Measurements from ENCODE around the gene HLA-DPB1. TPM values are rescaled to one million over a fixed set of nuclear protein-coding genes. Genes with fewer than 3 reads are reported as not detected.

The HLA-DPB1 gene
- total RNA-seq, 1 donor from 2014 or later: 34.1 TPM

DNA sequence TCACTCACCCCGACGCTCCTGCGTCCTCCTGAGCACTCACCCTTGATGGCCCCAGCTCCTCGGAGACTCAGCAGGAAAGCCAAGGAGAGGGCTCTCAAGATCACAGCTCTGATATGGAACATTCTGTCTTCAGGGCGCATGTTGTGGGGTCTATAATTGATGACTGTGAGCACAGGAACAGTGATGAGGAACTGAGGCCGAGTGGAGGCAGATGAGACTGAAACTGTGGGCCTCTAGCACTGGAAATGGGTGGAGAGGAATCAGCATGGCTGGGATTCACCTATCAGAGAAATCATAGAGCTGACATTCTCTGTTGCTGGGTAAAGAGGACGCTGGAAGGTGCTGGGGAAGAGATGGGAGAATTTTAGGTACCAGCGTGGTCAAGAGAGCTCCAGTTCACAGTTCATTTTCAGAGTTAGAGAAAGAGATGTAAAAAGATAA, 2.3 kb upstream of the HLA-DPB1 start, which contains the start of gene HLA-DPA1:
Gene HLA-DPA1 (minus strand): TSS at position 219 of the 441 bp plus-strand sequence.
- Histone ChIP-seq H3K9me3 (replicated peaks) (no peaks in the 10 kb centered on the region), H3K36me3 (peaks cover 10% of the 10 kb centered on the region), H3K4me3 (peak within 1 kb of the TSS; percentile 63), H3K27ac (replicated peaks) (peak within 1 kb of the TSS; percentile 68), H3K4me1 (peaks cover 25% of the 10 kb centered on the region), H3K27me3 (ENCODE audit: low read depth) (no peaks in the 10 kb centered on the region)
- intact Hi-C loops (cut with micrococcal nuclease): no loop called here
- TF ChIP-seq, protein P1, sequence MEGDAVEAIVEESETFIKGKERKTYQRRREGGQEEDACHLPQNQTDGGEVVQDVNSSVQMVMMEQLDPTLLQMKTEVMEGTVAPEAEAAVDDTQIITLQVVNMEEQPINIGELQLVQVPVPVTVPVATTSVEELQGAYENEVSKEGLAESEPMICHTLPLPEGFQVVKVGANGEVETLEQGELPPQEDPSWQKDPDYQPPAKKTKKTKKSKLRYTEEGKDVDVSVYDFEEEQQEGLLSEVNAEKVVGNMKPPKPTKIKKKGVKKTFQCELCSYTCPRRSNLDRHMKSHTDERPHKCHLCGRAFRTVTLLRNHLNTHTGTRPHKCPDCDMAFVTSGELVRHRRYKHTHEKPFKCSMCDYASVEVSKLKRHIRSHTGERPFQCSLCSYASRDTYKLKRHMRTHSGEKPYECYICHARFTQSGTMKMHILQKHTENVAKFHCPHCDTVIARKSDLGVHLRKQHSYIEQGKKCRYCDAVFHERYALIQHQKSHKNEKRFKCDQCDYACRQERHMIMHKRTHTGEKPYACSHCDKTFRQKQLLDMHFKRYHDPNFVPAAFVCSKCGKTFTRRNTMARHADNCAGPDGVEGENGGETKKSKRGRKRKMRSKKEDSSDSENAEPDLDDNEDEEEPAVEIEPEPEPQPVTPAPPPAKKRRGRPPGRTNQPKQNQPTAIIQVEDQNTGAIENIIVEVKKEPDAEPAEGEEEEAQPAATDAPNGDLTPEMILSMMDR (IDR thresholded peaks at IDR 0.05; ENCODE audit: borderline replicate concordance): no peak
- no peak for DNase-seq

DNA sequence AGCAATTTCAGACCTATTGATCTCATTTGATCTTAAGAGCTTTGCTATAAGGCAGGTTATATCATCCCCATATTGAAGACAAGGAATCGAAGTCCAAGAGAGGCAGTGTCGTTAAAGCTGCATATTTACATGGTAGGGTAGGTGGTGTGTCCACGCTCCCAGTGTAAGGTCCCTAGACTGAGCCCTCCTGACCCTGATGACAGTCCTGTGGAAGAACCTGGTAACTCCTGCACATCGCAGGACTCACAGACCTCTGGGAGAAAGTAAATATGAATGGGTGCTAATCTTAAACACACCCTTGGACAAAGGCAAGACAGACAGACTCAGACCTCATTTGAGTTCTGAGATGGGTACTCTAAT, 602 bp upstream of the HLA-DPB1 start:
- Histone ChIP-seq H3K27me3 (ENCODE audit: low read depth) (no peaks in the 10 kb centered on the region), H3K4me3 (no peak overlapping the region), H3K27ac (replicated peaks) (peak overlapping the region; percentile 84), H3K4me1 (peaks cover 30% of the 10 kb centered on the region), H3K36me3 (no peaks in the 10 kb centered on the region), H3K9me3 (replicated peaks) (no peaks in the 10 kb centered on the region)
- TF ChIP-seq, protein P1 (IDR thresholded peaks at IDR 0.05; ENCODE audit: borderline replicate concordance): no peak
- intact Hi-C loops (cut with micrococcal nuclease): no loop called here
- DNase-seq: no peak

DNA sequence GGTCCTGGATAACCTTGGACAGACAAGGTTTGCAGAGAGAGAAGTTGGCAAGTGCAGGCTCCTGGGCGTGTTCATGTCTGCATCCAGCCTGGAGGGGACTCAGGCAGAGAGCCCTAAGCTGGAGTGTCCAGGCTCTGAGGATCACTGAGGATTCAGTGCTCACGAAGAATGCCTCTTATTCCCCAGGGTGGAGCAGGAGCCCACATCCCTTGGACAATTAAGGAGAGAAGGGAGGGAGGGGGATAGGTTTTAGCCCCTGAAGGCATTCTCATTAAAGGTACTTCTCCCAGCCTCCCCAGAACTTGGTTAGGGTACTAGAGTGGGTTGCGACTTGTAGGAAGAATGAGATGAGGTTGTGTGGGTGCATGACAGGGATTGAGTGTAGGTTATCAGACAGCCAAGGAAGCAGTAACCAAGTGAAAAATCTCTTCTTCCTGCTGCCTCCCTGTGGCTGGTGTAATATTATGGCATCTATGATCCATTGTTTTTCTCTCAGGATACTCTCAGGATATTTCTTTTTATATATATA, 680 bp downstream of the HLA-DPB1 start:
- H3K36me3 ChIP-seq: no peaks in the 10 kb centered on the region
- peak overlapping the region; percentile 84 for H3K27ac ChIP-seq (replicated peaks)
- intact Hi-C loops (cut with micrococcal nuclease): no loop called here
- H3K27me3 ChIP-seq (ENCODE audit: low read depth): no peaks in the 10 kb centered on the region
- no peaks in the 10 kb centered on the region for H3K9me3 ChIP-seq (replicated peaks)
- DNase-seq: no peak
- H3K4me1 ChIP-seq: peaks cover 43% of the 10 kb centered on the region
- TF ChIP-seq, protein P1 (IDR thresholded peaks at IDR 0.05; ENCODE audit: borderline replicate concordance): no peak
- H3K4me3 ChIP-seq: peak overlapping the region; percentile 65

DNA sequence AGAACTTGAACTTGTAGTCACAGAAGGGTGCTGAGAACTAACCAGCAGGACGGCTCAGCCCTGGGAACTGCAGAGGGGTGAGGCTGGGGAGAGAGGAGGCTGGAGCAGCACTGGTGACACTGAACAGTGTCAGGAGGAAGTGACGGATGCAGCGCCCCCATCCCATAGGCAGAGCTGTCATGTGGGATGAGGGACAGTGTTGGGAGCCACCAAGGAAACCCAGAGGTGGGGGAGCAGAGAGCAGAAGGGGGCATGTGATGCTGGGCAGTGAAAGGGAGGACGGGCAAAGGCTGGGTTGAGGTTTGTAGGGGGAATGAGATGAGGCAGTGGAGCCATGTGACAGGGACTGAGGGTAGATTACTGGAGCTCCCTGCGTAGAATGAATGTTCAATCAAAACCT, 2.1 kb downstream of the HLA-DPB1 start:
- no peak overlapping the region for H3K27ac ChIP-seq (replicated peaks)
- no peaks in the 10 kb centered on the region for H3K36me3 ChIP-seq
- H3K4me1 ChIP-seq: peaks cover 47% of the 10 kb centered on the region
- DNase-seq: no peak
- H3K4me3 ChIP-seq: peak overlapping the region; percentile 65
- TF ChIP-seq, protein P1 (IDR thresholded peaks at IDR 0.05; ENCODE audit: borderline replicate concordance): no peak
- intact Hi-C loops (cut with micrococcal nuclease): no loop called here
- H3K9me3 ChIP-seq (replicated peaks): no peaks in the 10 kb centered on the region
- no peaks in the 10 kb centered on the region for H3K27me3 ChIP-seq (ENCODE audit: low read depth)

DNA sequence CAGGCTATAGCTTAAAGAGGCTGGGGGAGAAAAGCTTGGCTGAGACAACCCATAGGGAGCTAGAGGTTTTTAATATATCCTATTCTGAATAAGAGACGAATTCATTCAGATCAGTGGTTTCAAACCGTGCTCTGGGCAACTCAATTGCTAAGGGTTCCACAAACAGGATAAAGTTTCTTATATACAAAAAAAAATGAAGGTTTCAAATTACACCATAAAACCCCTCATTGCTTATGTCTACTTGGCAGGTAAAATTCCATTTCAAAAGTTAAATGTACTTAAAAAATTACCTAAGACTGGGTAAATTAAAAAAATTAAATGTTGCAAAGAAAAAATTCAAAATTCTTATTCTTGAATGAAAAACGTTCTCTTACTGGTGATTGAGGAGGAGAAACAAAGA, 2.7 kb downstream of the HLA-DPB1 start:
- H3K9me3 ChIP-seq (replicated peaks): no peaks in the 10 kb centered on the region
- H3K4me3 ChIP-seq: no peak overlapping the region
- no peaks in the 10 kb centered on the region for H3K36me3 ChIP-seq
- H3K27me3 ChIP-seq (ENCODE audit: low read depth): no peaks in the 10 kb centered on the region
- no peak overlapping the region for H3K27ac ChIP-seq (replicated peaks)
- DNase-seq: no peak
- H3K4me1 ChIP-seq: peaks cover 49% of the 10 kb centered on the region
- intact Hi-C loops (cut with micrococcal nuclease): no loop called here
- TF ChIP-seq, protein P1 (IDR thresholded peaks at IDR 0.05; ENCODE audit: borderline replicate concordance): no peak
